Stimulated activated CD4-positive, alpha-beta T cell treated with anti-CD3 and anti-CD28 coated beads, TNF-alpha, amount 100 ng/mL, for 48 hours (primary cell): ENCODE results near the gene RASSF1.
"Not testable (repeated sequence)": the region's sequence is repeated elsewhere in the genome, so short reads cannot be mapped to it uniquely, and the experiment has no call there.

Source experiments
- DNase-seq, 3 donors: peaks; one replicate each; pipeline ENCODE4 v3.0.0-alpha.2; 2020; ENCODE audit warnings: low read depth in 3 of 3

The RASSF1 gene

GRCh38 chr3:50323614-50324199, 16.9 kb downstream of the RASSF1 start:
- no peak for DNase-seq

GRCh38 chr3:50323092-50323600, 17.5 kb downstream of the RASSF1 start:
- DNase-seq: no peak

- DNase-seq: no peak
Observed at GRCh38 chr3:50322386-50323091, 18.1 kb downstream of the RASSF1 start, which contains the start of gene HYAL2. HYAL2 (minus strand) TSS chr3:50322745; CDS start chr3:50320489, 2,256 bp downstream.

GRCh38 chr3:50322115-50322385, 18.6 kb downstream of the RASSF1 start:
- no peak for DNase-seq

GRCh38 chr3:50321336-50322114, 19.1 kb downstream of the RASSF1 start:
- DNase-seq: peak; percentile 69 to 80 (median 70)

- peak in 1 of 3 donors; percentile 28 for DNase-seq
Observed at GRCh38 chr3:50320853-50321335, 19.7 kb downstream of the RASSF1 start.

- DNase-seq: no peak
Observed at GRCh38 chr3:50319894-50320625, 20.6 kb downstream of the RASSF1 start.

- DNase-seq: no peak
Observed at GRCh38 chr3:50319181-50319893, 21.3 kb downstream of the RASSF1 start.

GRCh38 chr3:50318615-50319014, 22.0 kb downstream of the RASSF1 start:
- no peak for DNase-seq

GRCh38 chr3:50318163-50318562, 22.5 kb downstream of the RASSF1 start:
- no peak for DNase-seq

- DNase-seq: no peak
Observed at GRCh38 chr3:50317300-50317699, 23.3 kb downstream of the RASSF1 start.

GRCh38 chr3:50316657-50317242, 23.9 kb downstream of the RASSF1 start:
- DNase-seq: no peak

GRCh38 chr3:50314816-50315215, 25.8 kb downstream of the RASSF1 start:
- no peak for DNase-seq

- no peak for DNase-seq
Observed at GRCh38 chr3:50314342-50314741, 26.3 kb downstream of the RASSF1 start.

GRCh38 chr3:50312041-50312440, 28.6 kb downstream of the RASSF1 start:
- not testable (repeated sequence) for DNase-seq

- no peak for DNase-seq
Observed at GRCh38 chr3:50304601-50305000, 36.0 kb downstream of the RASSF1 start.

GRCh38 chr3:50303013-50303815, 37.4 kb downstream of the RASSF1 start, which contains the start of gene HYAL1:
HYAL1 (minus strand) TSS chr3:50303574; CDS start chr3:50302956, 618 bp downstream.
- no peak for DNase-seq

- no peak for DNase-seq
Observed at GRCh38 chr3:50302095-50303012, 38.3 kb downstream of the RASSF1 start.
